H1 (cell line): ENCODE results near the gene CYP2C19. TPM values are rescaled to one million over a fixed set of nuclear protein-coding genes. Genes with fewer than 3 reads are reported as not detected.

Experiments
- CTCF ChIA-PET: fragments of 300-600 bp; sonication (Branson Sonifier 250); formaldehyde crosslinking; loops from one replicate; lab custom pipeline; 2021; ENCODE audit not compliant: partially characterized antibody; lab: Charles Lee
- POLR2A ChIA-PET: fragments of 300-600 bp; sonication (Branson Sonifier 250); formaldehyde crosslinking; loops from one replicate; lab custom pipeline; 2021; ENCODE audit warnings: inconsistent platforms; ENCODE audit not compliant: partially characterized antibody; lab: Charles Lee
- DNase-seq, 2 experiments: peaks; one replicate each; pipeline versions ENCODE4 v3.0.0 to v3.0.0-alpha.2; 2010 to 2022; ENCODE audit warnings: low spot score in 2 of 2, low read depth in 1 of 2, mixed read lengths in 1 of 2
- FAIRE-seq: peaks from 2 replicates; lab custom pipeline; 2011; peaks lifted over from hg19 to GRCh38; lab: Jason Lieb, UNC
- H2AFZ ChIP-seq: 2 replicates; pipeline ENCODE4 v1.8.1; 2012; ENCODE audit warnings: low read length, inconsistent platforms
- H2AK5ac ChIP-seq: 2 replicates; pipeline ENCODE4 v1.6.1; 2013; ENCODE audit warnings: low read depth, low read length
- H2BK120ac ChIP-seq: replicated peaks from 2 replicates; pipeline ENCODE3; 2013; ENCODE audit warnings: low read depth, low read length, inconsistent platforms
- H2BK12ac ChIP-seq: 2 replicates; pipeline ENCODE4 v1.6.1; 2013; ENCODE audit warnings: low read depth, low read length
- H2BK15ac ChIP-seq: 2 replicates; pipeline ENCODE4 v1.6.1; 2013; ENCODE audit warnings: low read length
- H2BK20ac ChIP-seq: 2 replicates; pipeline ENCODE4 v1.6.1; 2013; ENCODE audit warnings: low read length
- H2BK5ac ChIP-seq: 2 replicates; pipeline ENCODE4 v1.6.1; 2013; ENCODE audit warnings: low read depth, low read length
- H3K14ac ChIP-seq: 2 replicates; pipeline ENCODE4 v1.6.1; 2013; ENCODE audit warnings: inconsistent platforms; ENCODE audit not compliant: insufficient read length
- H3K18ac ChIP-seq: 2 replicates; pipeline ENCODE4 v1.6.1; 2013; ENCODE audit warnings: low read length; ENCODE audit errors: extremely low read depth
- H3K23ac ChIP-seq: 2 replicates; pipeline ENCODE4 v1.6.1; 2013; ENCODE audit warnings: inconsistent platforms; ENCODE audit not compliant: insufficient read length
- H3K23me2 ChIP-seq: 2 replicates; pipeline ENCODE4 v1.6.1; 2013; ENCODE audit warnings: low read depth, low read length
- H3K27ac ChIP-seq: 2 replicates; pipeline ENCODE4 v1.6.1; 2011; ENCODE audit warnings: low read depth, low read length, inconsistent platforms
- H3K27me3 ChIP-seq, 4 experiments: replicated peaks in 1 of 4; 1 replicate in 1 of 4; 2 replicates in 3 of 4; pipeline versions ENCODE4 v1.6.1 to v1.8.1; 2011 to 2013; ENCODE audit warnings: low read length in 3 of 4, mild to moderate bottlenecking in 3 of 4, inconsistent platforms in 2 of 4, mixed read lengths in 2 of 4, moderate library complexity in 1 of 4; ENCODE audit not compliant: control insufficient read depth in 3 of 4, insufficient read depth in 3 of 4; ENCODE audit errors: extremely low read depth in 1 of 4
- H3K36me3 ChIP-seq, 4 experiments: 2 replicates each; pipeline versions ENCODE4 v1.6.1 to v1.8.1; 2011 to 2013; ENCODE audit warnings: mild to moderate bottlenecking in 4 of 4, low read length in 3 of 4, moderate library complexity in 2 of 4, control low read depth in 1 of 4, inconsistent platforms in 1 of 4; ENCODE audit not compliant: insufficient read depth in 4 of 4, control insufficient read depth in 2 of 4
- H3K4ac ChIP-seq: replicated peaks from 2 replicates; pipeline ENCODE3; 2013; ENCODE audit warnings: low read length, low read depth, mixed read lengths, inconsistent platforms; ENCODE audit not compliant: insufficient read length
- H3K4me1 ChIP-seq, 4 experiments: replicated peaks in 1 of 4; 1 replicate in 1 of 4; 2 replicates in 3 of 4; pipeline versions ENCODE4 v1.6.1 to v1.8.1; 2011 to 2013; ENCODE audit warnings: low read length in 3 of 4, inconsistent platforms in 2 of 4, mixed read lengths in 1 of 4; ENCODE audit not compliant: insufficient read depth in 4 of 4, control insufficient read depth in 3 of 4
- H3K4me2 ChIP-seq, 2 experiments: 2 replicates each; pipeline versions ENCODE4 v1.6.1 to v1.8.1; 2011 to 2013; ENCODE audit warnings: low read depth in 2 of 2, low read length in 2 of 2, control low read depth in 1 of 2, inconsistent platforms in 1 of 2, mild to moderate bottlenecking in 1 of 2; ENCODE audit not compliant: insufficient read depth in 1 of 2
- H3K4me3 ChIP-seq, 4 experiments: fragments of 200-600, 300-600 bp in 1 of 4; sonication (generic), shearing (Covaris generic), sonication (Bioruptor Twin) in 1 of 4; 2 replicates each; pipeline versions ENCODE4 v1.5.1 to v1.8.1; 2011 to 2016; ENCODE audit warnings: low read length in 4 of 4, low read depth in 3 of 4, control low read depth in 2 of 4, inconsistent platforms in 2 of 4, mild to moderate bottlenecking in 2 of 4, mixed read lengths in 1 of 4, moderate library complexity in 1 of 4; ENCODE audit not compliant: insufficient read depth in 2 of 4; ENCODE audit errors: extremely low read depth in 1 of 4
- H3K56ac ChIP-seq: replicated peaks from 2 replicates; pipeline ENCODE3; 2013; ENCODE audit warnings: low read depth, mild to moderate bottlenecking, mixed read lengths, low read length, inconsistent platforms; ENCODE audit not compliant: insufficient read length
- H3K79me1 ChIP-seq: 2 replicates; pipeline ENCODE4 v1.6.1; 2013; ENCODE audit warnings: low read depth, low read length, control low read depth
- H3K79me2 ChIP-seq, 2 experiments: 2 replicates each; pipeline versions ENCODE4 v1.6.1 to v1.8.1; 2012 to 2013; ENCODE audit warnings: low read length in 2 of 2, mild to moderate bottlenecking in 2 of 2, inconsistent platforms in 1 of 2; ENCODE audit not compliant: insufficient read depth in 2 of 2, control insufficient read depth in 1 of 2
- H3K9ac ChIP-seq, 4 experiments: replicated peaks in 1 of 4; 1 replicate in 1 of 4; 2 replicates in 3 of 4; pipeline versions ENCODE4 v1.6.1 to v1.8.1; 2011 to 2013; ENCODE audit warnings: low read depth in 3 of 4, low read length in 3 of 4, control low read depth in 2 of 4, mild to moderate bottlenecking in 2 of 4, moderate library complexity in 2 of 4, inconsistent platforms in 1 of 4; ENCODE audit errors: extremely low read depth in 1 of 4
- H3K9me3 ChIP-seq, 2 experiments: 2 replicates each; pipeline versions ENCODE4 v1.6.1 to v1.8.1; 2012 to 2013; ENCODE audit warnings: mild to moderate bottlenecking in 2 of 2, moderate library complexity in 2 of 2, control low read depth in 1 of 2, inconsistent platforms in 1 of 2, low read depth in 1 of 2, low read length in 1 of 2, mixed read lengths in 1 of 2; ENCODE audit not compliant: insufficient read depth in 2 of 2
- H4K20me1 ChIP-seq, 2 experiments: replicated peaks in 1 of 2; 2 replicates each; pipeline versions ENCODE3 to v1.8.1; 2011 to 2013; ENCODE audit warnings: inconsistent platforms in 2 of 2, low read length in 2 of 2, mild to moderate bottlenecking in 1 of 2; ENCODE audit not compliant: insufficient read depth in 2 of 2, control insufficient read depth in 1 of 2
- H4K5ac ChIP-seq: 2 replicates; pipeline ENCODE4 v1.6.1; 2013; ENCODE audit warnings: low read length, low read depth, mixed read lengths, inconsistent platforms; ENCODE audit not compliant: insufficient read length
- H4K8ac ChIP-seq: 2 replicates; pipeline ENCODE4 v1.8.0; 2013; ENCODE audit warnings: mild to moderate bottlenecking, moderate library complexity, low read length, inconsistent platforms; ENCODE audit not compliant: insufficient read depth; ENCODE audit errors: extremely low read depth
- H4K91ac ChIP-seq: replicated peaks from 2 replicates; pipeline ENCODE3; 2013; ENCODE audit warnings: low read length, mixed read lengths, inconsistent platforms; ENCODE audit not compliant: insufficient read length
- CHD1 ChIP-seq: IDR thresholded peaks from 2 replicates; pipeline ENCODE4 v1.6.1; 2012; ENCODE audit warnings: low read depth, low read length, improper control_type of control experiment
- CHD2 ChIP-seq: IDR thresholded peaks from 2 replicates; pipeline ENCODE4 v1.6.1; 2012; ENCODE audit warnings: low read length, improper control_type of control experiment
- CTBP2 ChIP-seq: IDR thresholded peaks from 2 replicates; pipeline ENCODE4 v1.7.0; 2011; ENCODE audit warnings: borderline replicate concordance, mild to moderate bottlenecking, moderate library complexity, mixed read lengths, low read length; ENCODE audit not compliant: insufficient read depth, insufficient read length
- EGR1 ChIP-seq: IDR thresholded peaks from 2 replicates; pipeline ENCODE4 v1.6.1; 2011; ENCODE audit warnings: low read depth, low read length, borderline replicate concordance
- EP300 ChIP-seq, 2 experiments: IDR thresholded peaks; 1 replicate in 1 of 2; 2 replicates in 1 of 2; pipeline ENCODE4 v1.6.1; 2011 to 2012; ENCODE audit warnings: low read depth in 2 of 2, low read length in 2 of 2, mild to moderate bottlenecking in 2 of 2, borderline replicate concordance in 1 of 2, inconsistent platforms in 1 of 2, moderate library complexity in 1 of 2
- GTF2F1 ChIP-seq: IDR thresholded peaks from 2 replicates; pipeline ENCODE4 v1.6.1; 2012; ENCODE audit warnings: low read depth, low read length, improper control_type of control experiment, borderline replicate concordance
- HDAC2 ChIP-seq, 2 experiments: fragments of 300-600 bp in 1 of 2; sonication (generic) in 1 of 2; IDR thresholded peaks; 2 replicates each; pipeline ENCODE4 v1.6.1; 2011 to 2012; ENCODE audit warnings: low read depth in 2 of 2, low read length in 2 of 2, mild to moderate bottlenecking in 2 of 2, moderate library complexity in 2 of 2, borderline replicate concordance in 1 of 2, inconsistent platforms in 1 of 2
- JUND ChIP-seq: IDR thresholded peaks from 2 replicates; pipeline ENCODE4 v1.6.1; 2011; ENCODE audit warnings: mild to moderate bottlenecking, improper control_type of control experiment, low read length
- KDM1A ChIP-seq: fragments of 200-600, 300-600 bp; sonication (generic); IDR thresholded peaks from 2 replicates; pipeline ENCODE4 v1.7.1; 2016; ENCODE audit warnings: mild to moderate bottlenecking, low read length, borderline replicate concordance
- PHF8 ChIP-seq: fragments of 200-600 bp; sonication (generic); conservative IDR thresholded peaks from 2 replicates; pipeline ENCODE4 v1.7.1; 2012; ENCODE audit warnings: low read depth, mild to moderate bottlenecking, inconsistent platforms, low read length, moderate library complexity
- POLR2A ChIP-seq, 2 experiments: IDR thresholded peaks; 1 replicate in 1 of 2; 2 replicates in 1 of 2; pipeline ENCODE4 v1.6.1; 2011; ENCODE audit warnings: low read depth in 2 of 2, low read length in 2 of 2, mild to moderate bottlenecking in 2 of 2; ENCODE audit errors: control extremely low read depth in 1 of 2
- SIRT6 ChIP-seq: IDR thresholded peaks from one replicate; pipeline ENCODE4 v1.7.1; 2012; ENCODE audit warnings: low read length, inconsistent platforms
- SIX5 ChIP-seq: IDR thresholded peaks from 2 replicates; pipeline ENCODE4 v1.6.1; 2011; ENCODE audit warnings: mild to moderate bottlenecking, low read depth, low read length
- TAF1 ChIP-seq: IDR thresholded peaks from 2 replicates; pipeline ENCODE4 v1.6.1; 2011; ENCODE audit warnings: mild to moderate bottlenecking, low read depth, low read length
- TBP ChIP-seq: IDR thresholded peaks from 2 replicates; pipeline ENCODE4 v1.6.1; 2011; ENCODE audit warnings: low read depth, low read length, improper control_type of control experiment
- WGBS, 2 experiments: shearing (Covaris generic) in 1 of 2; methylation state at CpG; one replicate each; pipeline versions ENCODE4 v1.1.6 to v1.1.7; 2013 to 2015; ENCODE audit warnings: low lambda C conversion rate in 2 of 2, mixed read lengths in 2 of 2, inconsistent platforms in 1 of 2, low coverage in 1 of 2, missing lambda C conversion rate in 1 of 2; ENCODE audit not compliant: insufficient replicate concordance in 2 of 2, insufficient coverage in 1 of 2, insufficient read length in 1 of 2; ENCODE audit errors: extremely low coverage in 1 of 2, missing lambda C conversion rate in 1 of 2; 5-methylcytosine and 5-hydroxymethylcytosine counted together
- polyA plus RNA-seq, 7 experiments: library from polyadenylated mRNA; depleted of rRNA in 3 of 7; stranded (reverse) in 5 of 7; unstranded in 2 of 7; fragments of >200 nt in 5 of 7; fragments of 200-250 nt in 2 of 7; gene quantifications; 1 replicate in 5 of 7; 2 replicates in 1 of 7; 4 replicates in 1 of 7; pipeline versions ENCODE4 v1.2.1 to v1.2.3, GENCODE V29; 2011 to 2013; ENCODE audit warnings: missing spikeins in 2 of 7, mixed read lengths in 2 of 7
- total RNA-seq: library from RNA; stranded (reverse); fragmentation: NEBNext Ultra II Directional; extraction: Animal tissue kit (Norgen Biotek cat#: 25700); gene quantifications from 2 replicates; pipeline ENCODE4 v1.2.1, GENCODE V29; 2021

CYP2C19 gene
- total and polyA plus RNA-seq, 2 of the 8 experiments (the other 6 are each of a cell fraction or from before 2014, with no cell fraction given), result not detected

- Histone ChIP-seq H2BK120ac (no peak overlapping the region), H4K91ac (no peak overlapping the region), H3K36me3 (no peaks in the 10 kb centered on the region), H3K27me3 (no peaks in the 10 kb centered on the region), H2BK5ac (no peak overlapping the region), H3K4ac (no peak overlapping the region), H2BK20ac (no peak overlapping the region), H3K9ac (no peak overlapping the region), H3K9me3 (no peaks in the 10 kb centered on the region), H3K4me3 (no peak overlapping the region), H3K56ac (no peak overlapping the region), H4K20me1 (no peaks in the 10 kb centered on the region), H3K79me2 (no peaks in the 10 kb centered on the region), H2AK5ac (no peak overlapping the region)
- whole genome bisulfite sequencing, 2 experiments, result 75% methylated on average over 1 of the region's 1 CpG; no CpG with 5 or more reads in 1 of the 2 experiments
- CTCF ChIA-PET, result interaction anchor here (1.8 kb wide), 1 partner anchor 11 kb away, joined by 10 read pairs; no protein-coding TSS in a partner anchor
- no peak for FAIRE-seq
- TF ChIP-seq CHD2 (no peak), CHD1 (no peak), GTF2F1 (no peak), PHF8 (no peak), EGR1 (no peak), JUND (no peak), CTBP2 (no peak), TBP (no peak), SIRT6 (no peak), EP300 (IDR thresholded peaks at IDR 0.05; ENCODE audit: borderline replicate concordance in 1 of 2, low read depth in 2 of 2, low read length in 2 of 2) (no peak), HDAC2 (IDR thresholded peaks at IDR 0.05; ENCODE audit: borderline replicate concordance in 1 of 2, low read depth in 2 of 2, low read length in 2 of 2) (no peak), POLR2A (IDR thresholded peaks at IDR 0.05; ENCODE audit: control extremely low read depth in 1 of 2, low read depth in 2 of 2, low read length in 2 of 2) (no peak), KDM1A (no peak), TAF1 (no peak), SIX5 (no peak)
- TF ChIP-seq, all 59 proteins: peak for 0
- H2BK12ac ChIP-seq, result no peak overlapping the region
- no peak overlapping the region for H3K4me2 ChIP-seq
- no peaks in the 10 kb centered on the region for H3K79me1 ChIP-seq
- H2AFZ ChIP-seq, result no peak overlapping the region
- POLR2A ChIA-PET, result no interaction called here
- no peak overlapping the region for H3K27ac ChIP-seq
- H3K14ac ChIP-seq, result no peak overlapping the region
- DNase-seq, result no peak
- H3K4me1 ChIP-seq, result no peaks in the 10 kb centered on the region; a peak in 1 of 7 replicates
- no peak overlapping the region for H4K5ac ChIP-seq
- H2BK15ac ChIP-seq, result no peak overlapping the region
- H3K23ac ChIP-seq, result no peak overlapping the region
- no peak overlapping the region for H4K8ac ChIP-seq
- H3K18ac ChIP-seq, result no peak overlapping the region
- H3K23me2 ChIP-seq, result no peaks in the 10 kb centered on the region
Measured at GRCh38 chr10:94878649-94879048, 116.2 kb downstream of the CYP2C19 start.
